Liver (tissue), 9 donors: Measurements from ENCODE around the gene CEP76. TPM values are rescaled to one million over a fixed set of nuclear protein-coding genes. Genes with fewer than 3 reads are reported as not detected.

Experiments
- DNase-seq: peaks from one replicate; pipeline ENCODE4 v3.0.0-alpha.2; 2017; ENCODE audit warnings: low spot score
- H3K27ac ChIP-seq, 2 donors: one replicate each; pipeline ENCODE4 v1.7.0; 2013; ENCODE audit warnings: inconsistent platforms in 2 of 2, low read length in 2 of 2, control low read depth in 1 of 2, low read depth in 1 of 2, mild to moderate bottlenecking in 1 of 2
- H3K27me3 ChIP-seq, 4 donors: one replicate each; pipeline versions ENCODE4 v1.6.1 to v1.7.0; 2013; ENCODE audit warnings: low read length in 3 of 4, inconsistent platforms in 1 of 4, mild to moderate bottlenecking in 1 of 4, moderate library complexity in 1 of 4; ENCODE audit not compliant: control insufficient read depth in 4 of 4, insufficient read depth in 4 of 4
- H3K36me3 ChIP-seq, 4 donors: one replicate each; pipeline versions ENCODE4 v1.6.1 to v1.7.0; 2013; ENCODE audit warnings: low read length in 3 of 4, mild to moderate bottlenecking in 3 of 4, low read depth in 1 of 4, moderate library complexity in 1 of 4; ENCODE audit not compliant: control insufficient read depth in 4 of 4, insufficient read depth in 3 of 4
- H3K4me1 ChIP-seq, 4 donors: one replicate each; pipeline versions ENCODE4 v1.6.1 to v1.7.0; 2013; ENCODE audit warnings: low read length in 3 of 4, mild to moderate bottlenecking in 3 of 4, moderate library complexity in 1 of 4; ENCODE audit not compliant: control insufficient read depth in 4 of 4, insufficient read depth in 4 of 4
- H3K4me3 ChIP-seq, 3 donors: one replicate each; pipeline versions ENCODE4 v1.6.1 to v1.7.0; 2013; ENCODE audit warnings: low read length in 3 of 3, control low read depth in 1 of 3, low read depth in 1 of 3, mild to moderate bottlenecking in 1 of 3
- H3K9ac ChIP-seq, 2 donors: one replicate each; pipeline ENCODE4 v1.7.0; 2013; ENCODE audit warnings: low read length in 2 of 2, mild to moderate bottlenecking in 2 of 2, moderate library complexity in 2 of 2, control low read depth in 1 of 2, low read depth in 1 of 2
- H3K9me3 ChIP-seq, 4 donors: one replicate each; pipeline versions ENCODE4 v1.6.1 to v1.7.0; 2013; ENCODE audit warnings: low read length in 3 of 4; ENCODE audit not compliant: control insufficient read depth in 4 of 4
- EGR1 ChIP-seq, 2 donors: IDR thresholded peaks; 2 replicates each; pipeline ENCODE4 v1.6.1; 2016 to 2018; ENCODE audit warnings: antibody characterized with exemption in 2 of 2, low read depth in 2 of 2
- FOXA1 ChIP-seq: IDR thresholded peaks from 2 replicates; pipeline ENCODE4 v1.6.1; 2016; ENCODE audit warnings: antibody characterized with exemption
- FOXA2 ChIP-seq: IDR thresholded peaks from 2 replicates; pipeline ENCODE4 v1.6.1; 2016; ENCODE audit warnings: antibody characterized with exemption
- GABPA ChIP-seq, 2 donors: IDR thresholded peaks in 1 of 2; conservative IDR thresholded peaks in 1 of 2; 2 replicates each; pipeline ENCODE4 v1.6.1; 2016; ENCODE audit warnings: antibody characterized with exemption in 2 of 2, mild to moderate bottlenecking in 1 of 2, moderate library complexity in 1 of 2
- HNF4A ChIP-seq, 2 donors: conservative IDR thresholded peaks; 2 replicates each; pipeline ENCODE4 v1.6.1; 2016; ENCODE audit warnings: antibody characterized with exemption in 2 of 2, mild to moderate bottlenecking in 2 of 2
- HNF4G ChIP-seq: IDR thresholded peaks from 2 replicates; pipeline ENCODE4 v1.6.1; 2016; ENCODE audit warnings: antibody characterized with exemption
- JUND ChIP-seq, 2 donors: IDR thresholded peaks; 2 replicates each; pipeline ENCODE4 v1.6.1; 2016; ENCODE audit warnings: antibody characterized with exemption in 2 of 2
- NR2F2 ChIP-seq: IDR thresholded peaks from 2 replicates; pipeline ENCODE4 v1.6.1; 2016; ENCODE audit warnings: antibody characterized with exemption
- RAD21 ChIP-seq, 2 donors: IDR thresholded peaks; 2 replicates each; pipeline ENCODE4 v1.6.1; 2016; ENCODE audit warnings: antibody characterized with exemption in 2 of 2, mild to moderate bottlenecking in 2 of 2
- RXRA ChIP-seq, 2 donors: IDR thresholded peaks; 2 replicates each; pipeline ENCODE4 v1.6.1; 2017 to 2018; ENCODE audit warnings: antibody characterized with exemption in 2 of 2, mild to moderate bottlenecking in 1 of 2
- SP1 ChIP-seq: IDR thresholded peaks from 2 replicates; pipeline ENCODE4 v1.6.1; 2018; ENCODE audit warnings: antibody characterized with exemption, mild to moderate bottlenecking
- TAF1 ChIP-seq: conservative IDR thresholded peaks from 2 replicates; pipeline ENCODE4 v1.6.1; 2016; ENCODE audit warnings: antibody characterized with exemption, mild to moderate bottlenecking
- YY1 ChIP-seq: IDR thresholded peaks from 2 replicates; pipeline ENCODE4 v1.6.1; 2016; ENCODE audit warnings: antibody characterized with exemption, mild to moderate bottlenecking
- WGBS: extraction: QIAGEN DNeasy Blood & Tissue Kit; methylation state at CpG from one replicate; pipeline ENCODE4 v1.1.7; 2013; 5-methylcytosine and 5-hydroxymethylcytosine counted together
- polyA plus RNA-seq, 2 donors: library from polyadenylated mRNA; stranded (reverse) in 1 of 2; unstranded in 1 of 2; fragments of 200-250 nt in 1 of 2; fragments of >200 nt in 1 of 2; fragmentation: Nextera tagmentation in 1 of 2; extraction: Ambion mirVana in 1 of 2; gene quantifications; one replicate each; pipeline versions ENCODE4 v1.2.1 to v1.2.3, GENCODE V29; 2013 to 2015
- total RNA-seq, 2 donors: library from RNA; depleted of rRNA; stranded (reverse); fragments of >200 nt; gene quantifications; one replicate each; pipeline ENCODE4 v1.2.3, GENCODE V29; 2014
- TF ChIP-seq, protein P1 (sequence below): IDR thresholded peaks from 2 replicates; pipeline ENCODE4 v1.6.1; 2016; ENCODE audit warnings: antibody characterized with exemption
- TF ChIP-seq, protein P2 (sequence below): IDR thresholded peaks from 2 replicates; pipeline ENCODE4 v1.6.1; 2016; ENCODE audit warnings: antibody characterized with exemption, mild to moderate bottlenecking
- TF ChIP-seq, protein P3 (sequence below): IDR thresholded peaks from 2 replicates; pipeline ENCODE4 v1.6.1; 2016; ENCODE audit warnings: antibody characterized with exemption
- TF ChIP-seq, protein P4 (sequence below): IDR thresholded peaks from 2 replicates; pipeline ENCODE4 v1.6.1; 2016; ENCODE audit warnings: antibody characterized with exemption
- donor health status: healthy.
- donor health status: healthy.
- donor health status: healthy.
- donor health status: healthy.
- donor health status: healthy.

Gene CEP76
- total and polyA plus RNA-seq, 4 donors = 1.3 to 11.8 (median 4.2) TPM

DNA sequence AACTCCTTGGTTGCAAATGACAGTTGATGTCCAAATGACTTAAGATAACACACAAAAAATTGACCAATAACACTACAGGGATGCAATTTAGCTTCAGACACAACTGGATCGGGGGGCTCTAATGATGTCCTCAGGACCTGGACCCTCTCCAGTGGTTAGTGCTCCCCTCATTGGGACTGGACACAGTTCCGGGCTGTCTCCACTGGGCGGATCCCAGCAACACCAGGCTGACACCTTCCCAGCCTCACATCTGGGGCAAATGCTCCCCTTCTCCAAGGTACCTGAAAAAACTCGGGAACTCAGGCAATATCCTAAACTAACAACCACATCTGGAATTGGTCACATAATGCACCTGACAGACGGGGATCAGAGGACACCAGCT lies 49.0 kb upstream of the CEP76 start:
- H3K36me3 ChIP-seq = no peaks in the 10 kb centered on the region
- H3K27me3 ChIP-seq = no peaks in the 10 kb centered on the region
- TF ChIP-seq RAD21 (IDR thresholded peaks at IDR 0.05) (no peak), HNF4G (no peak), HNF4A (conservative IDR thresholded peaks at IDR 0.05) (no peak), RXRA (IDR thresholded peaks at IDR 0.05) (no peak), GABPA (IDR thresholded peaks at IDR 0.05 in 1 of 2, conservative IDR thresholded peaks at IDR 0.05 in 1 of 2) (no peak), FOXA2 (no peak), SP1 (no peak)
- TF ChIP-seq, protein P1, sequence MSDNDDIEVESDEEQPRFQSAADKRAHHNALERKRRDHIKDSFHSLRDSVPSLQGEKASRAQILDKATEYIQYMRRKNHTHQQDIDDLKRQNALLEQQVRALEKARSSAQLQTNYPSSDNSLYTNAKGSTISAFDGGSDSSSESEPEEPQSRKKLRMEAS = no peak
- TF ChIP-seq, protein P2, sequence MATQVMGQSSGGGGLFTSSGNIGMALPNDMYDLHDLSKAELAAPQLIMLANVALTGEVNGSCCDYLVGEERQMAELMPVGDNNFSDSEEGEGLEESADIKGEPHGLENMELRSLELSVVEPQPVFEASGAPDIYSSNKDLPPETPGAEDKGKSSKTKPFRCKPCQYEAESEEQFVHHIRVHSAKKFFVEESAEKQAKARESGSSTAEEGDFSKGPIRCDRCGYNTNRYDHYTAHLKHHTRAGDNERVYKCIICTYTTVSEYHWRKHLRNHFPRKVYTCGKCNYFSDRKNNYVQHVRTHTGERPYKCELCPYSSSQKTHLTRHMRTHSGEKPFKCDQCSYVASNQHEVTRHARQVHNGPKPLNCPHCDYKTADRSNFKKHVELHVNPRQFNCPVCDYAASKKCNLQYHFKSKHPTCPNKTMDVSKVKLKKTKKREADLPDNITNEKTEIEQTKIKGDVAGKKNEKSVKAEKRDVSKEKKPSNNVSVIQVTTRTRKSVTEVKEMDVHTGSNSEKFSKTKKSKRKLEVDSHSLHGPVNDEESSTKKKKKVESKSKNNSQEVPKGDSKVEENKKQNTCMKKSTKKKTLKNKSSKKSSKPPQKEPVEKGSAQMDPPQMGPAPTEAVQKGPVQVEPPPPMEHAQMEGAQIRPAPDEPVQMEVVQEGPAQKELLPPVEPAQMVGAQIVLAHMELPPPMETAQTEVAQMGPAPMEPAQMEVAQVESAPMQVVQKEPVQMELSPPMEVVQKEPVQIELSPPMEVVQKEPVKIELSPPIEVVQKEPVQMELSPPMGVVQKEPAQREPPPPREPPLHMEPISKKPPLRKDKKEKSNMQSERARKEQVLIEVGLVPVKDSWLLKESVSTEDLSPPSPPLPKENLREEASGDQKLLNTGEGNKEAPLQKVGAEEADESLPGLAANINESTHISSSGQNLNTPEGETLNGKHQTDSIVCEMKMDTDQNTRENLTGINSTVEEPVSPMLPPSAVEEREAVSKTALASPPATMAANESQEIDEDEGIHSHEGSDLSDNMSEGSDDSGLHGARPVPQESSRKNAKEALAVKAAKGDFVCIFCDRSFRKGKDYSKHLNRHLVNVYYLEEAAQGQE = no peak
- TF ChIP-seq, protein P3, sequence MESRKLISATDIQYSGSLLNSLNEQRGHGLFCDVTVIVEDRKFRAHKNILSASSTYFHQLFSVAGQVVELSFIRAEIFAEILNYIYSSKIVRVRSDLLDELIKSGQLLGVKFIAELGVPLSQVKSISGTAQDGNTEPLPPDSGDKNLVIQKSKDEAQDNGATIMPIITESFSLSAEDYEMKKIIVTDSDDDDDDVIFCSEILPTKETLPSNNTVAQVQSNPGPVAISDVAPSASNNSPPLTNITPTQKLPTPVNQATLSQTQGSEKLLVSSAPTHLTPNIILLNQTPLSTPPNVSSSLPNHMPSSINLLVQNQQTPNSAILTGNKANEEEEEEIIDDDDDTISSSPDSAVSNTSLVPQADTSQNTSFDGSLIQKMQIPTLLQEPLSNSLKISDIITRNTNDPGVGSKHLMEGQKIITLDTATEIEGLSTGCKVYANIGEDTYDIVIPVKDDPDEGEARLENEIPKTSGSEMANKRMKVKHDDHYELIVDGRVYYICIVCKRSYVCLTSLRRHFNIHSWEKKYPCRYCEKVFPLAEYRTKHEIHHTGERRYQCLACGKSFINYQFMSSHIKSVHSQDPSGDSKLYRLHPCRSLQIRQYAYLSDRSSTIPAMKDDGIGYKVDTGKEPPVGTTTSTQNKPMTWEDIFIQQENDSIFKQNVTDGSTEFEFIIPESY = no peak
- DNase-seq = no peak
- no peaks in the 10 kb centered on the region for H3K9me3 ChIP-seq
- H3K4me3 ChIP-seq = no peak overlapping the region
- H3K9ac ChIP-seq = no peak overlapping the region
- 86% methylated on average over 5 of the region's 5 CpGs for WGBS
- no peak overlapping the region for H3K27ac ChIP-seq
- no peaks in the 10 kb centered on the region for H3K4me1 ChIP-seq

DNA sequence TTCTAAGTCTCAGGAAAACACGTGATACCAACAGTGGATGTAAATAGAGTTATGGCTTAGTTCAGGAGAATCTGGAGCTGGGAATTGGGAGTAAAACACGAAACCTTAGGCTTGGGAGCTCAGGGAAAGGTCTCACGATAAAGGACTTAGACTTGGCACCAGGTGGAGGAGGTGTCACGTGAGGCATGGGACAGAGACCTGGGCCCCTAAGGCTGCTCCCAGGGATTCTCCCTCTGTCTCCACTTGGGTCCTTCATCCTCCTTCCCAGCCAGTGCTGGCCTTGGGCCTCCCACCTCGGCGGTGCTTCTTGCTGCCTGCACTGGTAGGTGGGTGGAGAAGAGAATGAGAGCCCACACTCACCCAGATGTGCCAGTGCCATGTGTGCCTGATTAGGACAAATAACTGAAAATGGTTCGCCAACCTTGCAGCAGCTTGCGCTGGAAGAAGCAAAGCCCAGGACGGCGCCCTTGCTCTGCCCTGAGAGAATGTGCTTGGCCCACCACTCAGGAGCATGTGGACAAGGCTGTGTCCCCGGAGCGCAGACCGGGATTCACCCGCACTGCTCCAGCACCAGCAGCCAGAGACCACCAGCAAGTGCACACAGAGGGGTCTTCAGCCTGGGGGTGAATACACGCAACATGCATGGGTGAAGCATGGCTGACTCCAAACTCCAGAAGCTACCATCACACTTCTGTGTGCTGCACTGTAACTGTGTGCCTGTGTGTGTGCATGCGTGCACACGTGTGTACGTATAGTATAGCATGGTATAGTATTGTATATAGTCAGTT lies 48.4 kb upstream of the CEP76 start:
- Histone ChIP-seq H3K4me1 (no peaks in the 10 kb centered on the region), H3K4me3 (no peak overlapping the region), H3K9ac (no peak overlapping the region), H3K27ac (no peak overlapping the region), H3K9me3 (no peaks in the 10 kb centered on the region), H3K36me3 (no peaks in the 10 kb centered on the region), H3K27me3 (no peaks in the 10 kb centered on the region)
- 94% methylated on average over 18 of the region's 18 CpGs for WGBS
- no peak for DNase-seq
- no peak for TF ChIP-seq HNF4A (conservative IDR thresholded peaks at IDR 0.05)
- TF ChIP-seq TAF1 = no peak
- no peak for TF ChIP-seq JUND (IDR thresholded peaks at IDR 0.05)
- TF ChIP-seq HNF4G = no peak
- no peak for TF ChIP-seq YY1
- TF ChIP-seq FOXA2 = no peak
- TF ChIP-seq, protein P3 = no peak
- no peak for TF ChIP-seq GABPA (IDR thresholded peaks at IDR 0.05 in 1 of 2, conservative IDR thresholded peaks at IDR 0.05 in 1 of 2)
- no peak for TF ChIP-seq FOXA1
- TF ChIP-seq RAD21 (IDR thresholded peaks at IDR 0.05) = no peak
- TF ChIP-seq, protein P1 = no peak
- TF ChIP-seq, protein P4, sequence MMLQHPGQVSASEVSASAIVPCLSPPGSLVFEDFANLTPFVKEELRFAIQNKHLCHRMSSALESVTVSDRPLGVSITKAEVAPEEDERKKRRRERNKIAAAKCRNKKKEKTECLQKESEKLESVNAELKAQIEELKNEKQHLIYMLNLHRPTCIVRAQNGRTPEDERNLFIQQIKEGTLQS = no peak
- TF ChIP-seq, protein P2 = no peak
- no peak for TF ChIP-seq SP1
- TF ChIP-seq RXRA (IDR thresholded peaks at IDR 0.05) = no peak
- TF ChIP-seq NR2F2 = no peak
- no peak for TF ChIP-seq EGR1 (IDR thresholded peaks at IDR 0.05; ENCODE audit: low read depth in 2 of 2)
